NB4 (cell line): ENCODE results near the gene DNAH11.

Experiments used
- DNase-seq: peaks from one replicate; pipeline ENCODE4 v3.0.0; 2010; ENCODE audit warnings: low read depth
- H3K4me3 ChIP-seq: one replicate; pipeline ENCODE4 v1.5.1; 2011; ENCODE audit warnings: mild to moderate bottlenecking, low read depth, low read length, moderate library complexity
- CTCF ChIP-seq: IDR thresholded peaks from one replicate; pipeline ENCODE4 v1.5.1; 2012; ENCODE audit warnings: low read depth, low read length
- MAX ChIP-seq: IDR thresholded peaks from 2 replicates; pipeline ENCODE4 v1.6.1; 2011; ENCODE audit warnings: low read depth, low read length
- MYC ChIP-seq: IDR thresholded peaks from 2 replicates; pipeline ENCODE4 v1.6.1; 2011; ENCODE audit warnings: low read depth, low read length
- POLR2A ChIP-seq: IDR thresholded peaks from 2 replicates; pipeline ENCODE4 v1.6.1; 2011; ENCODE audit warnings: mild to moderate bottlenecking; ENCODE audit not compliant: insufficient read length; ENCODE audit errors: extremely low read depth

Gene DNAH11

GRCh38 chr7:21542891-21543527, at the start of gene DNAH11:
Gene DNAH11, plus strand, starts transcription at chr7:21543039. Its CDS starts 207 bp downstream, at chr7:21543246.
- no peak for DNase-seq
- TF ChIP-seq MAX (no peak), POLR2A (no peak), MYC (no peak), CTCF (no peak)
- no peak within 1 kb of the TSS for H3K4me3 ChIP-seq

- no peak overlapping the region for H3K4me3 ChIP-seq
- TF ChIP-seq POLR2A (no peak), MYC (no peak), CTCF (no peak), MAX (no peak)
- no peak for DNase-seq
Measured at GRCh38 chr7:21495731-21496130, 47.1 kb upstream of the DNAH11 start.

- no peak for DNase-seq
- no peak for TF ChIP-seq MAX
- TF ChIP-seq POLR2A: no peak
- no peak for TF ChIP-seq MYC
- TF ChIP-seq CTCF: no peak
- H3K4me3 ChIP-seq: no peak overlapping the region
Measured at GRCh38 chr7:21497072-21497471, 45.8 kb upstream of the DNAH11 start.

- no peak for DNase-seq
- TF ChIP-seq POLR2A (no peak), MYC (no peak), CTCF (no peak), MAX (no peak)
- no peak overlapping the region for H3K4me3 ChIP-seq
Measured at GRCh38 chr7:21500117-21500832, 42.6 kb upstream of the DNAH11 start.

GRCh38 chr7:21504021-21504420, 38.8 kb upstream of the DNAH11 start:
- TF ChIP-seq POLR2A: no peak
- TF ChIP-seq CTCF: no peak
- TF ChIP-seq MYC: no peak
- no peak for TF ChIP-seq MAX
- DNase-seq: no peak
- H3K4me3 ChIP-seq: no peak overlapping the region
